ENCODE data around the gene AUTS2.

Gene AUTS2

DNA sequence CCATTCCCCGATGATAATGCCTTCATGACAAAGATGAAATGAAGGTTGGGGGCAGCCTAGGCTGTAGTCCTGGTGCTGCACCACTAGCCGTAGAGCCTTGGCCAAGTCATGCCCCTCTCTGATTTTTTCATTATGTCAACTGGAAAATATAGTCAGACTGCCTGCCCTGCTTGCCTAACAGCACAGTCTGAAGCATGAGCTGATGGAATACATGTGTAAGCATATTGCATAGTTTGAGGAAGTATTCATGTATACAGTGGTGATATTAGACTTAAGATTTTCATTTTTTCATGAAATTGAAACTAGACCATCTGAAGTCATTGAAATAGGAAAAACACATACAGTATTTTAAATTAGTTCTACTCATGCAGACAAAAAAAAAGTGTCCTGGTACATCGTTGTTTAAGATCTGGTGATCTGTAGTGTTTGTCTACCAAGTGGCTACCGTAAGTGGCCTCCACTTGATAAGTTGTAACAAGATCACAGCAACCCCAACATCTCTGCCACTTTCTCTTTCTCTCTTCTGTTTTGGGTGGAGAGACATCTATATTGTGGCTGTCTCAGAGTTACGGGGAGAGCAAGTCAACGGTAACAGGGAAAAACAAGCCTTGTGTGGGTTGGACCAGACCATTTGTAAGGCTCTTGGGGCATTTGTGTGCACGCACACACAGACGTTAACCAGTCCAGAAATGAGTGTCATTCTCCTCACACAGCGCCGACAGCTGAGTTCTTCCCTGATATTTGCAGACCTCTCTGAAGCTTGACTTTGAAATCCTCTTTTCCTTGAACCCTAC, 817.1 kb downstream of the AUTS2 start:
- no peak for DNase-seq

DNA sequence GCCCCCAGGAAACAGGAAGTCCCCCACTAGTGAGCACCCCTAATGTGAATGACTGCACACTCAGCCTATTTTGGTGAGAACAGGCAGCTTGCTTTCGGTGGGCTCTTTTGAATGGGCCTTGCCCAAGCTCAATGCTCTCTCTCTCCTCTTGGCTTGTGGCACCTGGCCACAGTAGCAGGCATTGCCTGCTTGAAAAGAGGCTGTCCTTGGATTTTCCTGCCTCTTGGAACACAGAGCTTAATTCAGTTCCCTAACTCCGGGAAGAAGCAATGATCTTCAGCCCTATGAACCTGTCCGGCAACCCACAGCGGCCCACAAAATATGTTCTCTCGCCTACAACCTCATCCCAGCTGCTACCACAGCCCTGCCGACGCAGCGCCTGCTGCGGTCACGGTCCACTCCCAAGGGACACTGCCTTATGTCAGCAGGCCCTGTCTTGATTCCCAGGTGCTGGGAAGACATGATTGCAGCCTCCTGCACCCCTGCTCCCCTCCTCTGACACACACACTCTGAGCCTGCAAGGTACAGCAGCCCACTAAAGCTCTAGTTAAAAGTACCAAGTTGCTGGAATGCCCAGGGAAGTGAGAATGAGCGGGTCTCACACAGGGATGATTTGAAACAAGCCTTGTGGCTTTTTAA, 818.2 kb downstream of the AUTS2 start:
- no peak for DNase-seq

DNA sequence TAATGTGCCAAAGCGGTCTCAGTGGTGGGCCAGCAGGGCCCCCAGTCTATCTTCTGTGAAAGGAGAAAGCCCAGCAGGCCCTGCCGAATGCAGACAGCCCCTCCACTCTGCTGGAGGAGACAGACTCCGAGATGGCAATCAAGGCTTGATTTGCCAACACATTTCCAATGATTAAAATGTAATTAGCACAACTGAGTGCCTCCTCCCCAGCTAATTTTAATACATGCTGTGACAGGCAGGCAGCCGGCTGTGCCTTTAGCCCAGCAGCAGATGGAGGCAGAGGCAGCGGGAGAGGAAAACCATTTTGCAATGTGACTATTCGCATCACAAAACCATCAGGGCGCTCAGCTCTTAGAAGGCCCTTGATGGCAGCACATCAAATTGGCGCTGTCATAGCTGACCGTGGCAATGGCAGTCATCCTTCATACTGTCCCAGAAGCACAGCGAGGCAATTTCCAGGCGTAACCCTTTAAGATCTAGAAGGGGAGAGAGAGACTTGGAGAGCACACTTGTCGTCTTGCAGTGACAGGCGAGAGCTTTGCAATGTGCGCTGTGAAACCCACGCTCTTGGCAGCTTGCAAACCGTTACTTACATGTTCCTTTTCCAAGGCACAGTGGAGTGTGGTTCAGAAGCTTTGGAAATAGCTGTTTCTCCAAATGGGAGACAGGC, 818.8 kb downstream of the AUTS2 start:
- no peak for DNase-seq

DNA sequence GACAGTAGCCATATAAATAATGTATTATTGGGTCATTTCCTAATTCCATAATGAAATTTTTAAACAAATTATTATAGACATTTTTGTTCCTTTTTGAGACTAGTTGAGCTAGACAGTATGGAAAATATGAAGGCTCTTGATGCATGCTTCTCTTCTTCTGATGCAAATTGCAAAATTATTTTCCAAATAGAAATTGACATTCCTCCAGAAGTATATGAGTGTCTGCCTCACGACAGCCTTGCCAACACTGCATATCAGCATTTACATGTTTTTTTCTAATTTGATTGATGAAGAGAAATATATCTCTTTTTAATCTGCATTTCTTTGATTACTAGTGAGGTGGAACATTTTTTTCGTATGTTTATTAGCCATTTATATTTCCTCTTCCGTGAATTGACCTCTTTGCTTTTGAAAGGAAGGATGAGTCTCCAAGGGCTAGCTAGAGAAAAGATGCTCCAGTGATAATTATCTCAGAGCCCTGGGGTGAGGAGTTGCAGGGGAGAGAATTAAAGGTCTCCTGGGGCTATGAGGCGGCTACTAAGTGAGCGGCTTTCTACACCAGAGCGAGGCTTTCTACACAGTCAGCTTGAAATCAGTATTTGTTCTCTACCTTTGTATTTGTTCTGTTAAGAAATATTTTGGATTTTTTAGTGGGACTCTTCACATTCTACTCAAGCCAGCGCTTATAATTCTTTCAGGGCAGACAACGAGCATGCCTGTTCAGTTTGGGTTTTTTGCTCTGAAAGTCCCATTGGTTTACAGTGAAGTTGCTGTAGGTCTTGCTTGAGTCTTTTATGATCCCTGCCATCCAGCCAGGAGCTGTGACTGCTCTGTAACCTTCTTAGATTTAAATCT, 821.5 kb downstream of the AUTS2 start:
- DNase-seq: no peak

DNA sequence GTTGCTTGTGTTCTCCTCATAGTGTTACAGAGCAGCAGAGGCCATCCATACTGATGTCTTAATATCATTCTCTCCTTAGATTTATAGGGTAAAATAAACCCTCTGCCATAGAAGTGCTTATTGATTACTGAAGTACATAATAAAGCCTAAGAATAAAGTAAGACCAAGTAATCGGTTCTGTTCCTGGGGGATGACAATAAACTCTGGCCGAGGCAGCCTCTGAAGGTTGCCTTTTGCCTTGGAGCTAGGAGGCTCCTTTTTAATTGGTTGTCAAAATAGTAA, 822.0 kb downstream of the AUTS2 start:
- no peak for DNase-seq

DNA sequence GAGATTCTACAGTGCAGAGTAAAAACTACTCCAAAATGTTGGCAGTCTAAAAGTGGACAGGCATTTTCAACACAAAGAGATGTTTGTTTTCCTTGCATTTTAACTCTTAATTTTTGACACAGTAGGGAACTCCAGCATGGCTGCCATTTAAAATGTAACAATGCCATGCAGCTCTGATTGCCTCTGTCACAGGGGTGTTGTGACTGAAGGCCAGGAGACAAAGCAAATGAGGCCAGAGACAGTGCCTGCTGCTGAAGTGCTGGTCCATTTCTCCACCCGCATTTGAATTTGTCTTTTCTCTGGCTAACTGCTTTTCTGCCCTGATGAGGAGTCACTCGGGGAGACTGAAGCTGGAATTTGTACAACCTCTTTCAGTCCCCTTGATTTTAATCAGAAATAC, 823.0 kb downstream of the AUTS2 start:
- no peak for DNase-seq

DNA sequence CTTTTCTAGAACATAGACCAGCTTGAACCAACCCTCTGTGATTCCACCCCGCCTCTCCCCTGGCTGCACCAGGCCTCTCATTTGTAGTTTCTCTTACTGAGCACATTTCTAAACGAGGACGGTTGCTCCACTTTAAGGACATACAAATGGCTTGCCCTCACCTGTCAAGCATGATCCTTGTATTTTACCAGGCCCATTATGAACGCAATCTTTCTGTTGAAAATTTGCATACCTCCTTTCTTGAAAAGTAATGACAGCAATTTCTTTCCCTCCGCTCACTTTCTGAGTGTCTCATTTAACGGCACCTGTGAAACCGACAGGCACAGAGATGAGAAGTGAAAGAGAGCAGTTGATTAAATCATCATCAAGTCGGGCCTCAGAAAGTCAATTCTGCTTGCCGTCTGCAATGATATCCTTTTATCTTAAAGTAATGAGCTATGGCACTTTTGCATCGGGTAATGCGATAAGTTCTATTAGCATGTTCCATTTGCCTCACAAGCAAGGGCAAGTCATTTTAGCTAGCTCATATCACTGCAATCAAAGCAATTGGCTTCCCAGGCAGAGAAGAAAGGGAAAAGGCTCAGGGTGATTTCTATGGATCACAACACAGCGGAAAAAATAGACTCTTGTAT, 828.1 kb downstream of the AUTS2 start:
- DNase-seq: no peak

DNA sequence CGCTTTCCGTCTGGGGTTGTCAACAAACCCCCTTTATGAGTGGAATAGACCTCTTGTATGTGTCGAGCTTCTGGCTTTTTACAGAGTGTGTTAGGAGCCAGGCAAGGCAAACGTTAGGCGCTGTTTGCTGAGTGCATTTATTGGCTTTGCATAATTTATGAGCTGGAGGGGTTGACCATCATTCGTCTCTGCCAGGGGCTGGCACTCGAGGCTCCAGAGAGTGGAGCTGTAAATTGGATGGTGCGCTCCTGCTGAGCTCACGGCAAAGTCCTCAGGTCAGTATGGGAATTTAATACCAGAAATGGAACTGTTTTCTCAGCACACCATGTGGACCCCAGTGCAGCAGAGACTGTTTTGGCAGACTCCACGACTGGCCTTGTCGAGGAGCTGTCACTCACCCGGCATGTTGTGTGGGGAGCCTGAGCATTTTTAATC, 834.3 kb downstream of the AUTS2 start:
- DNase-seq: no peak

DNA sequence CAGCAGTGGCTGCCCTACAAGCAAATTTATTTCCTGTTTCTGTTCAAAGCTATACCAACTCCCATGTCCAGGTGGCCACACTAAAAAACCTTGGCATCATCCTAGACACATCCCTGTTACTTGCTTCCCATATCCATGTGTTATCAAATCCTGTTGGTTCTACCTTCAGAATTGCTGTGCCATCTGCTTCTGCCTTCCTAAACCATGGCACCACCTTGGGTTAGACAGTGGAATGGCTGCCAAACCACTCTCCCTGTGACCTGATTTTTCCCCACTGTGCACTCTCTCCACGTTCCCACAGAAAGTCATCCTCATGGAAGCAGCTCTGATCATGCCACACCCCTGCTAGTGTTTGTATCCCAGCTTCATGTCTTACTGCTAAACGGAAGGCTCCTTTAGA, 836.1 kb downstream of the AUTS2 start:
- no peak for DNase-seq

DNA sequence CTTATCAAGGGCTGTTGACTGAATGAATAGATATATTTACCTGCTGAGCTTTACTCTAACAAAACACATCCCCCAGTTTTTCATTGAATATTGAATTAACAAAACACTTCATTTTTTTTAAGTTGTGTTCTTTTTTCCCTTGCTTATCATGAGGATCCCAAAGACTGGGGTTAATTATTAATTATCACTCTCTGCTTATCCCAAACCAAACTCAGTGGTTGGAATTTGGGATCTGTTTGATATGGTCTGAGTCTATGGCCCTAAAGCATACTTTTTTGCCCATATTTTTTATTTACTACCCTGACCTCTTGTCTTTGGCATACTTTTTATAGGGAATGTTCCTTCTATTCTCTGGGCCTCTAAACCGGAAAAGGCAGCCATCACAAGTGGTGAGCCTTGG, 836.5 kb downstream of the AUTS2 start:
- no peak for DNase-seq

DNA sequence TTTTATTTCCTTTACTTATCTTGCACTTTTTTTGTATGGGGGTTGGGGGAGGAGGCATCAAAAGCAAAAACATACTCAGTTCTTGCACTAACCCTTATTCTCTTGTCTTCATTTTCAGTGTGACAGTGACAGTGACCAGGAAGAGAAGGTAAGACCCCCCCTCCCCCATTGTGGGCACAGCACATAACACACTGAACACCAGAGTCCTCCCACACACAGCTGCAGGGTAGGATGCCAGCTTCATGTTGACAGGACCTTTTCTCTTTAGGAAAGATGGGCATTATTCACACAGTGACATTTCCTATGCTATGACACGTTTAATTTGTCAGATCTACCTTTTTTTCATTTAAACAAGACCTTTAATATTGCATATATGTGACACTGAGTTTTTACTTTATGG, 837.4 kb downstream of the AUTS2 start:
- DNase-seq: no peak

DNA sequence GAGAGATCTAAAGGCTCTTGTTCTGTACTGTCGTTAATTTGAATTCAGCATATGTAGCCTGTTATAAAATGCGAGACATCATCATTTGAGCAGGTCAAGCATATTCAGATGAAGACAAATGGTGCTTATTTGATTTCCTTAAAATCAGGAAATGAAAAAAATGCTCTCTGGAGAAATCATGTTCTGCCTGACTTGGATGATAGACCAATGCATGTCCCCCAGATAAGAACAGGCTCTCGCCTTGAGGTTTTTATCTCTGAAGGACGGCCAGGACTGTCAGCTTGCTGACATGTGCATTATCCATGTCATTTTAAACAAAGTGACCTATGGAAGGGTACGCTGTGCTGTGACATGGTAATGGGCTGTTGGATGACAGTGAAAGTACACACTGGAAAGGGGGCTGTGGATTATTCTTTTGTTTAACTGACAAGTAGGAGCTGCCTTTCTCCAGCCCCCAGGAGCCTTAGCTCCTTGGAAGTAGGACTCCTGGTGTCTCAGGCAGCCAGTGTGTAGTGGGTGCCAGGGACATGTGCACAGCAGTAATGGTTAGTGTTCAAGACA, 838.6 kb downstream of the AUTS2 start:
- DNase-seq: no peak

DNA sequence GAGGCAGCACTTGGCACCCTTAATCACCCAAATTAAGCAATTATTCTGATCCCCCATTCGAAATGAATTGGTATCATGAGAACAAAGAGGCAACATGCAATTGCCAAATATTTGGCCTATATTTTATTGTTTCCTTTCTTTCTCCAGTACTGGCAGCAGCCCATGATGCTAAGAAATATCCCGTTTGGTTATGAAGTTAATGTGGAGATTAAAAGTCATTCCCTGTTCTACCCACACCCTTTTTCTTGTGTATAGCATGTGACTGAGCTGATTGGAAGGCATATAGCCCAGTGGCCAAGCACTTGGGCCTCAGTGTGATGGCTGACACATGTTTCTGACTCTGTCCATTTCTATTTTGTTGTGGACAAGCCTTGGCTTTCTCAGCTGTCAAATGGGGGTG, 841.4 kb downstream of the AUTS2 start:
- DNase-seq: no peak

DNA sequence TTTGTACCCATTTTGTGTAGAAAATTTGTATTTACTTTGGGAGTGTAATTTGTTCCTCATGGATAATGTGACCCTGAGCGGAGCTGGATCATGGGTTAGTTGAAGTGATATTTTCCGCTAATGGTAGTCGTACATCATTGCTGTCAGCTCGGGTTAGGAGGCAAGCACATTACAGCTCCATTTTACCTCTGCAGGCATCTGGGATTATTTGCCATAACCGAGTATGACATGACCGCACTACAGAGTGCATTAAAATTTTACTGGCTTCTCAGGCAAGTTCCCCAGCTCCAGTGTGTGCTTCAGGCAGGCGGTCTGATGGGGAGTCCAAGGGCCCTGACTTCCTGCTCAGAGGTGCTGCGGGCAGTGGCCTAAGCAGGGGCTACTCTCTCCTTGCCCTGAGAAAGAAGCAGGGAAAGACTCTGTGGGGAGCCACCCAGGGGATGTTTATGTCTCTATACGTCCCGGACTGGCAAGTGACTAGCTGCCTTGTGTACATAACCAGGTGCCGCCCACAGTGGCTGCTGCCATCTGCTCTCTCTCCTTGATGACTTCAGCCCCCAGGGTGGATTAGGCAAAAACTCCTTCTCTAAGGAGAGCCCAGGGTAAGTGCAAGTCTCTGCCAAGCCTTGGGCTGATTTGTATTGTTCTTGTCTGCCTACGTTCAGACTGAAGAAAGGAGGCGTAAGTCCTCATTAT, 848.3 kb downstream of the AUTS2 start:
- no peak for DNase-seq

DNA sequence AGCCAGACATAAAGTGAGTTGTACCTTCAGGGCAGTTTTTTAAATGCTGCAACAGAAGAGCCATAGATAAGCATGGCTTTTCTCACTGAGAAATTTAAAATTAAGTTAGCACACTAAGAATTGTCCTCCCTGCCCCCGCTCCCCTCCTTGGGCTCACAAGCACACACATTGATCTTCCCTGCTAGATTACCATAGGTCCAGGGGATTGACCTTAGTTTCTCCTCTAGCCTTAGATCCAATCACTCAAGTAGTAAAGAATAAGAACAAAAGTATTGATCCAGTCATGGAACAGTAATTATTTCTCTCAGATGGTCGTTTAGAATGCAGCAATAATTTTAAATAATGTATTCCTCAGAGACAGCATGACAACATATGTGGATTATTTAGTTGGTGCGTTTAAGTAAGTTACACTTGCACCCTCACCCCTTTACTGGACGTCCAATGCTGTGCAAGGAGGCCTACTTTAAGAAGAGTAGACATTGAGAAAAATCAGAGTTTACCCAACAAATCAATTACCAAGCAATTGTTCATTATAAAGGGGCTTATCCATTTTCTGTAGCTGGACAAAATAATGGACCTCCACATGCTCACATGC, 850.1 kb downstream of the AUTS2 start:
- DNase-seq: no peak

DNA sequence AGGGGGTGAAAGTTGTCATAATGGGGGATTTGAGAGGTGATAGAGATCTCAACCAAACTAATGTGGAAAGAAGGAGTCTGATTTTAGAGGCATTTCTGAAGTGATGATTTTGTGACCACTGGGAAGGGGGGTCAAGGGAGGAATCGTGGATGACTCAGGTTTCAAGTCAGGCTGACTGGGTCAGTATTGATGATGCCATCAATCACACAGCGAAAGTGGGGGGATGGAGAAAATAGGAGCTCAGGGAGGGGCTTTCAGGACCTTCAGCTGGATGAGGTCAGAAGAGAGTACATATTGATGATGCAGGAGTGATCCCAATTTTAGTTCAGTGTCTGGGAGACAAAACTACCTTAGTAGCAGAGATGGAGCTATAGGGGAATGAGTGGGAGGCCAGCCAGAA, 852.5 kb downstream of the AUTS2 start:
- DNase-seq: no peak

DNA sequence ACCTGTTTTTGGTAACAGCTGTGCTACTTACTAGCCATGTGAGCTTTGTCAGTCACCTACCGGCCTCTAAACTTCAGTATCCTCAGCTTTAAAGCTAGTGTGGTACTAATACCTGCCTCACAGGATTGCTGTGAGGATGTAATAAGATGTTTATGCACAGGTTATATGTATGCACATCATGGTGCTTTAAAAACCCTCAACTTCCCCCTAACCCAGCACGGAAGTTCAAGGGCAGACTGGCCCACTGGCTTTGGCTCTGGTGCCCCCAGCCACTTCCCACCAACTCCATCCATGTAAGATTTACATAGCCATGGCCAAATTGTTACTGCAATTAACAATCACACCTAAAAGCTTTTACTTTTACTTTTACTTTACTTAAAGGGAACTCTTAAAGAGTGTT, 857.6 kb downstream of the AUTS2 start:
- no peak for DNase-seq

DNA sequence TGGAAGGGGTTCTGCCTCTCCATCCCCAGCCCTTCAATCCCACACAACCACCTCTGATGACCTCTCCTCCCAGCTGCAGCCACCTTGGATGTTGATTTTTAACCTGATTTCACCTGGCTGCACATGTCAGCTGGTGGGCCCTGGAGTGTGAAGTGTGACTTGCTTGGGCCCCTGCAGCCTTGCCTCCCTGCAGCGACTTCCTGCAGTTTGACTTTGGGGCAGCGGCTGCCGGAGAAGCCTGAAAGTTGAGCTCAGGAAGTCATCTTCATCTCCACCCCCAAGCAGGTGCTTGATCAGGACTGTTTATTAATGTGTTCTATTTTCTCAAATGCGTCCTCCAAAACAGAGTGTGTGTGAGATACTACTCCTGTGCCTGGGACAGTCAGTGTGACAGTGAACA, 858.4 kb downstream of the AUTS2 start:
- no peak for DNase-seq

DNA sequence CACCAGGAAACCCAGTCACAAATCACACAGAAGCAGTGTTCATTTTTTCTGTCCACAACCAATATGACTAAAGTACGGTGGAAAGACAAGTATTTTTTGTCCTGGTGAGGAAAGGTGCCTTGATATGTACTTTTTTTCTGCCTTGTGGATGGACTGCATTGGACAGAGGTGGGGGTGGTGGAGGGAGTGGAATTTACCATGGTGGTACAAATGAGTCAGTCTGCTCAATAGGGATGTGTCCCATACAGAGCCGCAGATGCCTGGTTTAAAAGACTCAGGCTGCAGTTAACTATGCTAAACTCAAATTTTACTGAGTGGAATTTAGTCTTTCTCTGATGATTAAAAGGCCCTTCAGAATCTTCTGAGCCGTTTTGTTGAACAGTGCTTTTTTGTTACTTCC, 859.2 kb downstream of the AUTS2 start:
- DNase-seq: no peak

DNA sequence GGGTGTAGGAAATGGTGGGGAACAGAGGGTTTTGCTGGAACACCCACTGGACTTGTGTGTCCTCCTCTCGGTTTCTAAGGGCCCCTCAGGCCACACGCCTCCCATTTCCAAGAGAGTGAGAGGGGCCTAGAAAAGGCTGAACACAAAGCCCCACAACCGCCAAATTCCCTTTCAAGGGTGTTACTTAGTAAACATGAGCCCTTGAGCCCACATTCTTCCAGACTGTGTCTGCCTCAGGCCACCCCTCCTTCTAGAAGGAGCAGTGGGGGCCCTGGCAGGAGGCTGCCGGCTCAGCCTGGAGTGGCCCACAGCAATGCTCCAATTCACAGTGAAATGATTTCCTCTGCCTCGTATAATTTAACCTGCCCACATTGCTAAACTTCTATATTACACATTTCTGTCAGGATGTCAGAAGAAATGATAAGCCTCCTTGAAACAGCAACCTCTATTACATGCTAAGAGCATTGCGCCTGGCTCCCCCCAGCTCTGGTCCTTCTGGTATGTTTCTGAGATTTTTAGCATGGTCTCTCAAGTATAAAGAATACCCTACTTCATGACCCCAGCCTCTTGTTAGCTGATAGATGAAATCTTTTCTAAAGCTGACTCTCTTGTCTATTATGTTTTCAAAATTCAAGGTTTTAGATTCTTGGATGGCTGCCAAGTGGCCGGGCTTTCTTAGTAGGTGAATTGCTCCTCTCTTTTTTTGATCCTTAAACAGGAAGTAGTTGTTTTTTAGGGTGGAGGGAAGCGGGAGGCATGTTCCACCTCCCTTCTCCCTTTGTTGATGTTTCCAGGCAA, 859.8 kb downstream of the AUTS2 start:
- DNase-seq: no peak

DNA sequence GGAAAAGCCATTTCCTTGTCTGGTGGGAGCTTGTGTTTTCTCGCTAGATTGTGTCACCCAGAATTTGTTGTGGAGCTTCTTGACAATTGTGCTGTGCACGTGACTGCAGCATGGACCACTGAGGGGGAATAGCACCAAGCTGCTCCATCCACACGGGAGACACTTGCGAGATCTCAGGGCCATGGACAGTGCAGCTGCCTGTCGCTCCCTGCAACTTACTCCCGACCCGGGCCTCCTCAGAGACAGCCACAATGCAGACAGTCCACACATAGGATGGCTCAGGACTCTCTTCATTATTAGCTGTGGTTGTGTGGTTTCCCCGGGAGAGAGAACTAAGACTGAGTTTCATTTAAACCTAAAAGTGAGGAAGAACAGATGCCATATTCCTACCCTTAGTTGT, 860.5 kb downstream of the AUTS2 start:
- DNase-seq: no peak

Measured in SIG-M5 (cell line).